T-cell (primary cell): ENCODE data around the gene TAC4. TPM values are rescaled to one million over a fixed set of nuclear protein-coding genes. Genes with fewer than 3 reads are reported as not detected.

ENCODE experiments used
- ATAC-seq, 4 experiments: fragments of 200-7000 bp in 3 of 4; fragments of 150-1000 bp in 1 of 4; cut with Tn5 transposase; replicated peaks in 1 of 4; 1 replicate in 3 of 4; 2 replicates in 1 of 4; pipeline ENCODE4 v1.10.0; 2021; ENCODE audit warnings: moderate library complexity in 3 of 4, mild to moderate bottlenecking in 2 of 4, moderate number of reproducible peaks in 1 of 4
- CTCF ChIA-PET, 2 donors: fragments of 300-600 bp; sonication (Branson Sonifier 250); formaldehyde crosslinking; loops; one replicate each; lab custom pipeline; 2022; ENCODE audit warnings: antibody characterized with exemption in 2 of 2; lab: Charles Lee
- POLR2A ChIA-PET, 2 donors: fragments of 300-600 bp; sonication (Branson Sonifier 250); formaldehyde crosslinking; loops; one replicate each; lab custom pipeline; 2022; ENCODE audit warnings: antibody characterized with exemption in 2 of 2; lab: Charles Lee
- DNase-seq, 35 experiments: peaks; one replicate each; pipeline versions ENCODE4 v3.0.0 to v3.0.0-alpha.2; 2013 to 2023
- H3K27ac ChIP-seq: one replicate; pipeline ENCODE4 v1.5.1; 2013; ENCODE audit warnings: low read length
- H3K27me3 ChIP-seq, 2 experiments: replicated peaks in 1 of 2; 1 replicate in 1 of 2; 2 replicates in 1 of 2; pipeline versions ENCODE4 v1.6.1 to v1.7.0; 2013; ENCODE audit warnings: low read length in 1 of 2, mixed read lengths in 1 of 2; ENCODE audit not compliant: control insufficient read depth in 2 of 2, insufficient read depth in 2 of 2; ENCODE audit errors: extremely low read depth in 1 of 2
- H3K36me3 ChIP-seq, 2 donors: 1 replicate in 1 of 2; 2 replicates in 1 of 2; pipeline versions ENCODE4 v1.6.1 to v1.7.0; 2013; ENCODE audit warnings: low read length in 1 of 2; ENCODE audit not compliant: control insufficient read depth in 2 of 2, insufficient read depth in 1 of 2; ENCODE audit errors: extremely low read depth in 1 of 2
- H3K4me1 ChIP-seq, 2 experiments: 1 replicate in 1 of 2; 2 replicates in 1 of 2; pipeline versions ENCODE4 v1.6.1 to v1.7.0; 2013; ENCODE audit warnings: low read length in 2 of 2, mixed read lengths in 1 of 2; ENCODE audit not compliant: insufficient read depth in 2 of 2, control insufficient read depth in 1 of 2; ENCODE audit errors: extremely low read depth in 1 of 2
- H3K4me3 ChIP-seq, 2 donors: 1 replicate in 1 of 2; 2 replicates in 1 of 2; pipeline versions ENCODE4 v1.5.1 to v1.7.0; 2013; ENCODE audit warnings: mild to moderate bottlenecking in 2 of 2, low read length in 1 of 2, moderate library complexity in 1 of 2; ENCODE audit not compliant: control insufficient read depth in 1 of 2; ENCODE audit errors: extremely low read depth in 1 of 2
- H3K9me3 ChIP-seq: 2 replicates; pipeline ENCODE4 v1.7.0; 2013
- H3K27ac Mint-ChIP-seq, 2 donors: one replicate each; pipeline ENCODE4 v1.8.0; 2020 to 2021; ENCODE audit warnings: mild to moderate bottlenecking in 2 of 2, mixed read lengths in 2 of 2
- H3K27me3 Mint-ChIP-seq, 2 donors: one replicate each; pipeline ENCODE4 v1.8.0; 2021 to 2022; ENCODE audit warnings: mixed read lengths in 2 of 2
- H3K36me3 Mint-ChIP-seq: one replicate; pipeline ENCODE4 v1.8.0; 2021; ENCODE audit warnings: mixed read lengths
- H3K4me1 Mint-ChIP-seq, 3 donors: one replicate each; pipeline ENCODE4 v1.8.0; 2020 to 2022; ENCODE audit warnings: mixed read lengths in 3 of 3, mild to moderate bottlenecking in 1 of 3
- H3K4me3 Mint-ChIP-seq, 3 donors: one replicate each; pipeline ENCODE4 v1.8.0; 2020 to 2022; ENCODE audit warnings: mild to moderate bottlenecking in 3 of 3, mixed read lengths in 3 of 3, moderate library complexity in 3 of 3
- H3K9me3 Mint-ChIP-seq, 3 donors: one replicate each; pipeline ENCODE4 v1.8.0; 2020 to 2022; ENCODE audit warnings: mixed read lengths in 3 of 3
- WGBS: methylation state at CpG from one replicate; pipeline ENCODE4 v1.1.5; 2013; ENCODE audit warnings: missing lambda C conversion rate; ENCODE audit not compliant: insufficient coverage; 5-methylcytosine and 5-hydroxymethylcytosine counted together
- total RNA-seq, 35 experiments: library from RNA in 6 of 35; stranded (reverse) in 6 of 35; fragments of 120-200 nt in 1 of 35; gene quantifications; one replicate each; pipeline versions ENCODE4 v1.2.1 to v1.2.4 and lab custom pipeline; 2013 to 2026

TAC4 gene
- total RNA-seq, 5 donors from 2014 or later (not counting 1 experiment from before 2014, with no cell fraction given), result not detected

GRCh38 chr17:49859991-49860953 lies 12.4 kb upstream of the TAC4 start:
- Mint-ChIP-seq H3K9me3 (no peaks in the 10 kb centered on the region), H3K36me3 (no peaks in the 10 kb centered on the region), H3K27me3 (peaks cover 5 to 13% of the 10 kb centered on the region in 2 donors)

GRCh38 chr17:49858796-49859195 lies 10.9 kb upstream of the TAC4 start:
- CTCF ChIA-PET, result interaction anchor here in 1 of 2 donors (2.3 kb wide), 1 partner anchor 139 kb away, joined by 10 read pairs; no protein-coding TSS in a partner anchor
- POLR2A ChIA-PET, result no interaction called here

More at GRCh38 chr17:49859991-49860953, 12.4 kb upstream of the TAC4 start:
- H3K4me1 ChIP-seq, result peaks cover 0 to 10% of the 10 kb centered on the region in 2 experiments
- DNase-seq, result no peak
- ATAC-seq, result no peak
- Mint-ChIP-seq H3K27ac (no peak overlapping the region), H3K4me1 (peaks cover 3 to 7% (median 4%) of the 10 kb centered on the region in 3 donors), H3K4me3 (no peak overlapping the region)
- CTCF ChIA-PET, result interaction anchor here (2.6 to 3.0 kb wide), 2 partner anchors 137 kb away, joined by 26 read pairs; no protein-coding TSS in a partner anchor
- H3K27ac ChIP-seq, result no peak overlapping the region
- no peaks in the 10 kb centered on the region for H3K36me3 ChIP-seq
- H3K27me3 ChIP-seq, result peaks cover 2 to 31% of the 10 kb centered on the region in 2 experiments
- H3K4me3 ChIP-seq, result no peak overlapping the region
- H3K9me3 ChIP-seq, result no peaks in the 10 kb centered on the region
- WGBS, result 72% methylated on average over 19 of the region's 20 CpGs
- POLR2A ChIA-PET, result no interaction called here

GRCh38 chr17:49854126-49854525 lies 6.3 kb upstream of the TAC4 start:
- peaks cover 0 to 2% of the 10 kb centered on the region in 2 donors for H3K27me3 Mint-ChIP-seq
- no peaks in the 10 kb centered on the region for H3K36me3 ChIP-seq
- H3K9me3 Mint-ChIP-seq, result no peaks in the 10 kb centered on the region
- H3K4me1 Mint-ChIP-seq, result peaks cover 13 to 22% (median 20%) of the 10 kb centered on the region in 3 donors
- H3K4me3 Mint-ChIP-seq, result no peak overlapping the region
- POLR2A ChIA-PET, result no interaction called here
- H3K36me3 Mint-ChIP-seq, result no peaks in the 10 kb centered on the region
- no peak overlapping the region for H3K4me3 ChIP-seq
- H3K27me3 ChIP-seq, result no peaks in the 10 kb centered on the region
- no peak overlapping the region for H3K27ac Mint-ChIP-seq
- CTCF ChIA-PET, result no interaction called here
- H3K27ac ChIP-seq, result no peak overlapping the region
- DNase-seq (no peak), ATAC-seq (no peak)
- no peaks in the 10 kb centered on the region for H3K9me3 ChIP-seq
- H3K4me1 ChIP-seq, result peaks cover 0 to 20% of the 10 kb centered on the region in 2 experiments
- 93% methylated on average over 3 of the region's 5 CpGs for WGBS

More at GRCh38 chr17:49858796-49859195, 10.9 kb upstream of the TAC4 start:
- Histone ChIP-seq H3K27ac (no peak overlapping the region), H3K4me3 (no peak overlapping the region), H3K27me3 (peaks cover 2 to 27% of the 10 kb centered on the region in 2 experiments), H3K9me3 (no peaks in the 10 kb centered on the region), H3K4me1 (peaks cover 0 to 10% of the 10 kb centered on the region in 2 experiments), H3K36me3 (no peaks in the 10 kb centered on the region)
- DNase-seq, result no peak
- no peak for ATAC-seq
- Mint-ChIP-seq H3K27ac (no peak overlapping the region), H3K4me3 (no peak overlapping the region), H3K4me1 (peaks cover 3 to 7% (median 4%) of the 10 kb centered on the region in 3 donors), H3K27me3 (peaks cover 5 to 13% of the 10 kb centered on the region in 2 donors), H3K9me3 (no peaks in the 10 kb centered on the region), H3K36me3 (no peaks in the 10 kb centered on the region)
- WGBS, result 62% methylated on average over 3 of the region's 6 CpGs

- Histone ChIP-seq H3K27ac (no peak overlapping the region), H3K27me3 (no peaks in the 10 kb centered on the region), H3K4me1 (peaks cover 0 to 20% of the 10 kb centered on the region in 2 experiments), H3K9me3 (no peaks in the 10 kb centered on the region), H3K36me3 (no peaks in the 10 kb centered on the region), H3K4me3 (no peak overlapping the region)
- CTCF ChIA-PET, result no interaction called here
- H3K4me3 Mint-ChIP-seq, result peak overlapping the region in 1 of 3 donors; percentile 22
- POLR2A ChIA-PET, result no interaction called here
- H3K4me1 Mint-ChIP-seq, result peaks cover 13 to 22% (median 20%) of the 10 kb centered on the region in 3 donors
- DNase-seq, result no peak
- H3K36me3 Mint-ChIP-seq, result no peaks in the 10 kb centered on the region
- no peak overlapping the region for H3K27ac Mint-ChIP-seq
- no peaks in the 10 kb centered on the region for H3K9me3 Mint-ChIP-seq
- ATAC-seq, result no peak
- H3K27me3 Mint-ChIP-seq, result peaks cover 0 to 2% of the 10 kb centered on the region in 2 donors
- 85% methylated on average over 8 of the region's 10 CpGs for WGBS
These were observed 5.7 kb upstream of the TAC4 start for GRCh38 chr17:49853470-49854015.

- H3K9me3 Mint-ChIP-seq, result no peaks in the 10 kb centered on the region
- Histone ChIP-seq H3K4me3 (peak overlapping the region; percentile 71 to 74), H3K36me3 (peaks cover 0 to 4% of the 10 kb centered on the region in 2 donors), H3K27ac (peak overlapping the region; percentile 74), H3K4me1 (peaks cover 0 to 20% of the 10 kb centered on the region in 2 experiments), H3K9me3 (no peaks in the 10 kb centered on the region), H3K27me3 (no peaks in the 10 kb centered on the region)
- peak; percentile 73 to 80 (median 77) for ATAC-seq
- peak; percentile 39 to 82 (median 64) for DNase-seq
- 4% methylated on average over 42 of the region's 55 CpGs for WGBS
- no peaks in the 10 kb centered on the region for H3K27me3 Mint-ChIP-seq
- peak overlapping the region; percentile 87 to 91 for H3K27ac Mint-ChIP-seq
- peak overlapping the region; percentile 83 to 96 (median 88) for H3K4me3 Mint-ChIP-seq
- H3K4me1 Mint-ChIP-seq, result peaks cover 13 to 22% (median 20%) of the 10 kb centered on the region in 3 donors
- peaks cover 4% of the 10 kb centered on the region for H3K36me3 Mint-ChIP-seq
- POLR2A ChIA-PET, result interaction anchor here in 1 of 2 donors (0.7 kb wide), 1 partner anchor 46 kb away, joined by 3 read pairs; no protein-coding TSS in a partner anchor
- CTCF ChIA-PET, result interaction anchor here in 1 of 2 donors (1.1 kb wide), 1 partner anchor 294 kb away, joined by 3 read pairs; no protein-coding TSS in a partner anchor
These were observed 3.8 kb upstream of the TAC4 start for GRCh38 chr17:49851387-49852291.
